SU-DHL-6 (cell line): ENCODE results near the gene SUPT3H.

Source experiments
- CTCF ChIP-seq: fragments of 200-600 bp; sonication (generic); IDR thresholded peaks from one replicate; pipeline ENCODE4 v1.5.1; 2017; ENCODE audit warnings: antibody characterized with exemption, mild to moderate bottlenecking, low read length, moderate library complexity; ENCODE audit not compliant: insufficient read depth, poor library complexity, severe bottlenecking
- EZH2phosphoT487 ChIP-seq: fragments of 200-600 bp; sonication (generic), shearing (Covaris generic); conservative IDR thresholded peaks from 2 replicates; pipeline ENCODE4 v1.6.1; 2018; ENCODE audit warnings: mild to moderate bottlenecking, antibody characterized with exemption, low read length, moderate library complexity, mixed read lengths

DNA sequence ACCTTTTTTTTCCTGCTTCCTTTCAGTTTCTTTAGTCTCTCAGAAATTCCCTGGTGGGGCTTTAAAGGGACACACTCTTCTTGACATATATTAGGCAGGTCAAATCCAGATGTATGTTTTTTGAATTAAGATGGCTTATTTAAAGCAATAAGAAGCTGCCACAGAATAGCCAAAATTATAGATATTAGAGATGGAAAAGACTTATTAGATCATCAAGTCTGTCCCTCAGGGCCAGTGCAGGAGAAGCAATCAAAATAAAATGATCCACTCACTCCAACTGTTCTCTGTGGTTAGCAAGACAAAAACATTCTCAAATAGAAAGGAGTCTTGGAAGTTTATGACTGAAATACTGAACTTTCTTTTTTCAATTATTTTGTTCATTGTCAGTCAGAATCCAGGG is 527.4 kb downstream of the SUPT3H start:
- TF ChIP-seq CTCF (no peak), EZH2phosphoT487 (no peak)
